ENCODE results near the gene GTF2IRD1.
"Not testable (repeated sequence)": the region's sequence is repeated elsewhere in the genome, so short reads cannot be mapped to it uniquely, and the experiment has no call there.

Gene GTF2IRD1

DNA sequence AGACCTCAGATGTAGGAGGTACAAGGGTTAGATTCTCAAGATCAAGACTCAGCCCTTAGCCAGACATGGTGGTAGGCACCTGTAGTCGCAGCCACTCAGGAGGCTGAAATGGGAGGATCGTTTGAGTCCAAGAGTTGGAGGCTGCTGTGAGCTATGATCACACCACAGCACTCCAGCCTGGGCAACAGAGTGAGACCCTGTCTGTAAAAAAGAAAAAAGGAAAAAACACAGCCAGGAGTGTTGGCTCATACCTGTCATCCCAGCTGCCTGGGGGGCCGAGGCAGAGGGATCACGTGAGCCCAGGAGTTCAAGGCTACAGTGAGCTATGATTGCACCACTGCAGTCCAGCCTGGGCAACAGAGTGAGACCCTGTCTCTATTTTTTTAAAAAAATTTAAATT is 69.3 kb downstream of the GTF2IRD1 start:
- FAIRE-seq (no peak), DNase-seq (ENCODE audit: insufficient read length, low spot score) (no peak)
- no peak for TF ChIP-seq POLR2AphosphoS5 (IDR thresholded peaks at IDR 0.05; ENCODE audit: low read depth, low read length)
- no peak for TF ChIP-seq PAX5 (IDR thresholded peaks at IDR 0.05; ENCODE audit: insufficient read depth, low read length, severe bottlenecking)
- no peak for TF ChIP-seq POU2F2 (IDR thresholded peaks at IDR 0.05; ENCODE audit: low read depth, low read length)
- no peak for TF ChIP-seq SPI1 (IDR thresholded peaks at IDR 0.05; ENCODE audit: low read depth, low read length)
- no peak for TF ChIP-seq POLR2A (IDR thresholded peaks at IDR 0.05; ENCODE audit: low read depth, low read length)
- no peak for TF ChIP-seq TAF1 (IDR thresholded peaks at IDR 0.05; ENCODE audit: low read depth, low read length)

GRCh38 chr7:74525140-74525539 is 71.4 kb downstream of the GTF2IRD1 start:
- TF ChIP-seq POLR2AphosphoS5 (IDR thresholded peaks at IDR 0.05; ENCODE audit: low read depth, low read length): no peak
- FAIRE-seq: no peak
- no peak for DNase-seq (ENCODE audit: insufficient read length, low spot score)

- DNase-seq (ENCODE audit: insufficient read length, low spot score): no peak
- FAIRE-seq: no peak
- no peak for TF ChIP-seq PAX5 (IDR thresholded peaks at IDR 0.05; ENCODE audit: insufficient read depth, low read length, severe bottlenecking)
- no peak for TF ChIP-seq SPI1 (IDR thresholded peaks at IDR 0.05; ENCODE audit: low read depth, low read length)
- TF ChIP-seq POU2F2 (IDR thresholded peaks at IDR 0.05; ENCODE audit: low read depth, low read length): no peak
These were observed 72.2 kb downstream of the GTF2IRD1 start for GRCh38 chr7:74525881-74526280.

DNA sequence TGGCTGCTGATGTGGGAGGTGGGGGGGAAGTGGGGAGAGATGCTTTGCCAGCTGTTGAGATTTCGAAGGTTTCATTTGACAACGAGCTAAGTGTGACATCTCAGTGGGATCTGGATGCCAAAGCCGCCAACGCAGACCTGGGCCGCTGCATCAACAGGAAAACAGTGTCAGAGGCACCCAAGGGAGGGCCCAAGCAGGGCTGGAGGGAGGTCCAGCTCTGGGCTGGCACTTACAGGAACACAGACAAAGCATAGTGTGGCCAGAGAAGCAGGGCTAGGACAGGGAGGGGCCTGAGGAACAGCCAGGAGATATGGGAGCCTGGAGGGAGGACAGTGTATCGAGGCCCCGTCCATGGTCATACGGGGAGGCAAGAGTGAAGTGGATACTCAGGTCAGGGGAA is 73.1 kb downstream of the GTF2IRD1 start:
- DNase-seq (ENCODE audit: insufficient read length, low spot score): no peak
- no peak for TF ChIP-seq POU2F2 (IDR thresholded peaks at IDR 0.05; ENCODE audit: low read depth, low read length)
- no peak for FAIRE-seq

DNA sequence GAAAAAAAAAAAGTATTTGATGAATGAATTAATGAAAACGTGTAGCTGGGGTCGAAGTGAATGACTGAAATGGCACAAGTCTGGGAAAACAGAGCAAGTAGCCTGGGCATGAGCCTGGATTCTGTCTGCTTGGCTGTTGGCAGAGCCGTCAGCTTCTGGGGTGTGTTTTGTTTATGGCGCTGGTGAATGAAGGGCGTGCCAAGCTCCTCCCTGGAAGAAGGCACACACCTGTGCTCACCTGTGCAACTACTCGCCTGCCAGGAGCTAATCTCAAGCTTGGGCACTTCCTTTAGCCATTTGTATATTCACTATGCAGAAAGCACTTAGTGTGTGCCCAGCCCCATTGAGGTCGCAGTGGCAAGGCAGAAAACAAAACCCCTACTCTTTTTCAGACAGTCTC is 74.1 kb downstream of the GTF2IRD1 start:
- TF ChIP-seq POU2F2 (IDR thresholded peaks at IDR 0.05; ENCODE audit: low read depth, low read length) (no peak), TAF1 (IDR thresholded peaks at IDR 0.05; ENCODE audit: low read depth, low read length) (no peak), PAX5 (IDR thresholded peaks at IDR 0.05; ENCODE audit: insufficient read depth, low read length, severe bottlenecking) (no peak), POLR2AphosphoS5 (IDR thresholded peaks at IDR 0.05; ENCODE audit: low read depth, low read length) (no peak), SPI1 (IDR thresholded peaks at IDR 0.05; ENCODE audit: low read depth, low read length) (no peak), POLR2A (IDR thresholded peaks at IDR 0.05; ENCODE audit: low read depth, low read length) (no peak)
- DNase-seq (ENCODE audit: insufficient read length, low spot score) (no peak), FAIRE-seq (no peak)

GRCh38 chr7:74528773-74529172 is 75.1 kb downstream of the GTF2IRD1 start:
- not testable (repeated sequence) for DNase-seq (ENCODE audit: insufficient read length, low spot score); FAIRE-seq

GRCh38 chr7:74535951-74536356 is 82.2 kb downstream of the GTF2IRD1 start:
- FAIRE-seq: no peak
- TF ChIP-seq POLR2AphosphoS5 (IDR thresholded peaks at IDR 0.05; ENCODE audit: low read depth, low read length) (no peak), TAF1 (IDR thresholded peaks at IDR 0.05; ENCODE audit: low read depth, low read length) (no peak), SPI1 (IDR thresholded peaks at IDR 0.05; ENCODE audit: low read depth, low read length) (no peak)

GRCh38 chr7:74541937-74542336 is 88.2 kb downstream of the GTF2IRD1 start:
- not testable (repeated sequence) for FAIRE-seq; DNase-seq (ENCODE audit: insufficient read length, low spot score)

More at GRCh38 chr7:74535951-74536356, 82.2 kb downstream of the GTF2IRD1 start:
- DNase-seq (ENCODE audit: insufficient read length, low spot score): no peak

DNA sequence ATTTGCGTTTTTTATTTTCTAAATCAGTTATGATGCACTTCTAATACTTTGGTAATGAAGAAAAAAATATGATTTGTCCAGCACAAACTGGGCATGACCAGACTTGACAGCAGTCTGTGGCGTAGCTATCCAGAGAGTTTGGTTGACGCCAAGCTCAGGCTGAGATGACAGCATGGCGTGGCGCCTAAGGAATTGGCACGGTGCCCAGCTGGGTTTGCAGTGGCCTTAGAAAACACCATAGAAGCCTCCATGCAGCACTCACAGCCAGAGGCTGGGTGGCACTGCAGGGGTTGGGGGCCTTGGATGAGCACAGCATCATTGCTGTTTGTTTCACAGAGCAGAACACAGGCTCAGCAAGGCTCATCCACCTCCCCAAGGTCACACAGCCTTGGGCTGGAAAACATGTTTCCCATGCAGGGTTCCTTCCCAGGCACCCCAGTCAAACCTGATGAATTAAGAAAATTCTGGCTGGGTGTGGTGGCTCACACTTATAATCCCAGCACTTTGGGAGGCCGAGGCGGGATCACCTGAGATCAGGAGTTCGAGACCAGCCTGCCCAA is 88.9 kb downstream of the GTF2IRD1 start:
- no peak for TF ChIP-seq PAX5 (IDR thresholded peaks at IDR 0.05; ENCODE audit: insufficient read depth, low read length, severe bottlenecking)
- DNase-seq (ENCODE audit: insufficient read length, low spot score): no peak
- no peak for FAIRE-seq

GRCh38 chr7:74544706-74545469 is 91.2 kb downstream of the GTF2IRD1 start:
- peak; percentile 90 for FAIRE-seq
- TF ChIP-seq PAX5 (IDR thresholded peaks at IDR 0.05; ENCODE audit: insufficient read depth, low read length, severe bottlenecking): no peak
- peak; percentile 60; the same call in 1 of the 2 replicates for TF ChIP-seq SPI1 (IDR thresholded peaks at IDR 0.05; ENCODE audit: low read depth, low read length)
- no peak for TF ChIP-seq POU2F2 (IDR thresholded peaks at IDR 0.05; ENCODE audit: low read depth, low read length)
- no peak for TF ChIP-seq POLR2AphosphoS5 (IDR thresholded peaks at IDR 0.05; ENCODE audit: low read depth, low read length)
- TF ChIP-seq TAF1 (IDR thresholded peaks at IDR 0.05; ENCODE audit: low read depth, low read length): no peak
- no peak for TF ChIP-seq POLR2A (IDR thresholded peaks at IDR 0.05; ENCODE audit: low read depth, low read length)
- DNase-seq (ENCODE audit: insufficient read length, low spot score): peak; percentile 49

GRCh38 chr7:74545921-74546320 is 92.2 kb downstream of the GTF2IRD1 start:
- DNase-seq (ENCODE audit: insufficient read length, low spot score) (no peak), FAIRE-seq (no peak)
- TF ChIP-seq POU2F2 (IDR thresholded peaks at IDR 0.05; ENCODE audit: low read depth, low read length): no peak
- no peak for TF ChIP-seq PAX5 (IDR thresholded peaks at IDR 0.05; ENCODE audit: insufficient read depth, low read length, severe bottlenecking)
- TF ChIP-seq SPI1 (IDR thresholded peaks at IDR 0.05; ENCODE audit: low read depth, low read length): no peak
- no peak for TF ChIP-seq TAF1 (IDR thresholded peaks at IDR 0.05; ENCODE audit: low read depth, low read length)

- peak; percentile 89 for FAIRE-seq
- not testable (repeated sequence) for DNase-seq (ENCODE audit: insufficient read length, low spot score)
These were observed 99.9 kb downstream of the GTF2IRD1 start for GRCh38 chr7:74553596-74554012.

All from GM12891 (cell line).